Heart left ventricle (tissue), 16 donors: ENCODE data around the gene PPP1R12B. TPM values are rescaled to one million over a fixed set of nuclear protein-coding genes. Genes with fewer than 3 reads are reported as not detected.
"Not testable (repeated sequence)": the region's sequence is repeated elsewhere in the genome, so short reads cannot be mapped to it uniquely, and the experiment has no call there.

ENCODE experiments used
- ATAC-seq, 4 donors: fragments of 200-7000 bp; cut with Tn5 transposase; one replicate each; pipeline ENCODE4 v1.9.1; 2020 to 2022; ENCODE audit warnings: moderate library complexity in 4 of 4, mild to moderate bottlenecking in 3 of 4, moderate number of reproducible peaks in 1 of 4
- DNase-seq, 5 donors: peaks; one replicate each; pipeline ENCODE4 v3.0.0-alpha.2; 2020
- H3K27ac ChIP-seq, 12 donors: fragments of 200-600 bp; sonication (generic) in 4 of 12; one replicate each; pipeline versions ENCODE4 v1.5.0 to v1.8.0; 2016 to 2022; ENCODE audit warnings: mild to moderate bottlenecking in 2 of 12
- H3K27me3 ChIP-seq, 9 donors: fragments of 200-600 bp; sonication (generic) in 2 of 9; one replicate each; pipeline versions ENCODE4 v1.5.1 to v1.8.0; 2016 to 2022; ENCODE audit warnings: mild to moderate bottlenecking in 3 of 9
- H3K36me3 ChIP-seq, 9 donors: fragments of 200-600 bp; sonication (generic) in 2 of 9; one replicate each; pipeline versions ENCODE4 v1.5.0 to v1.8.0; 2018 to 2022; ENCODE audit warnings: mild to moderate bottlenecking in 2 of 9
- H3K4me1 ChIP-seq, 12 donors: fragments of 200-600 bp; sonication (generic) in 4 of 12; one replicate each; pipeline versions ENCODE4 v1.5.0 to v1.8.0; 2016 to 2022; ENCODE audit warnings: mild to moderate bottlenecking in 3 of 12
- H3K4me3 ChIP-seq, 12 donors: fragments of 200-600 bp; sonication (generic) in 4 of 12; one replicate each; pipeline versions ENCODE4 v1.5.0 to v1.8.0; 2017 to 2022; ENCODE audit warnings: mild to moderate bottlenecking in 9 of 12, moderate library complexity in 4 of 12
- H3K9me3 ChIP-seq, 12 donors: fragments of 200-600 bp; sonication (generic) in 4 of 12; one replicate each; pipeline versions ENCODE4 v1.5.0 to v1.8.0; 2016 to 2022; ENCODE audit warnings: mild to moderate bottlenecking in 1 of 12
- POLR2A ChIP-seq, 2 donors: fragments of 450-650 bp; IDR thresholded peaks; one replicate each; pipeline ENCODE4 v1.6.1; 2017; ENCODE audit warnings: antibody characterized with exemption in 2 of 2, mild to moderate bottlenecking in 2 of 2, moderate library complexity in 2 of 2
- WGBS, 4 donors: extraction: QIAGEN DNeasy Blood & Tissue Kit in 2 of 4; methylation state at CpG; one replicate each; pipeline versions ENCODE4 v1.1.5 to v1.1.7; 2013 to 2018; 5-methylcytosine and 5-hydroxymethylcytosine counted together
- intact Hi-C, 10 donors: fragments of 100-400 bp; cut with DNase I; formaldehyde crosslinking; loops; one replicate each; pipeline versions ENCODE4 v1.11.1 to v1.14.2; 2022
- polyA plus RNA-seq, 2 donors: library from polyadenylated mRNA; stranded (reverse); fragments of 200-250 nt; gene quantifications; one replicate each; pipeline ENCODE4 v1.2.3, GENCODE V29; 2013
- total RNA-seq, 9 donors: library from RNA; depleted of rRNA in 2 of 9; stranded (reverse); fragments of >200 nt in 2 of 9; fragmentation: NEBNext Ultra II Directional in 3 of 9; extraction: Animal tissue kit (Norgen Biotek cat#: 25700) in 3 of 9; gene quantifications; one replicate each; pipeline versions ENCODE4 v1.1.0 to v1.2.4, GENCODE V29; 2016 to 2023
- TF ChIP-seq, protein P1 (sequence below), 12 donors: fragments of 200-600 bp; sonication (generic) in 4 of 12; IDR thresholded peaks; one replicate each; pipeline versions ENCODE4 v1.5.0 to v1.8.0; 2018 to 2022; ENCODE audit warnings: antibody characterized with exemption in 12 of 12, mild to moderate bottlenecking in 5 of 12
- donor health status: ischemic (EF 13 %, LVEDD 7.1; RV severe dilation, severe dysfunction).
- donor health status: healthy with polysubstance abuse.
- donor health status: DM: no; HTN: yes; CAD: no.
- donor health status: DM: no; HTN: no; CAD: no.
- donor health status: ischemic (EF 25% LVEDD 6.9; RV normal size, moderate dysfunction).
- donor health status: ischemic (EF 25% LVEDD 5.7; RV mildly dilated, moderate dysfunction).
- donor health status: healthy.
- donor health status: DM: yes; HTN: yes; CAD: no.
- donor health status: ischemic (EF 35%, LVEDD 5.7; RV mildly dilated, moderate dysfunction).
- donor health status: nonischemic (EF 11% LVEDD 7.7; RV severe dilation, severe dysfunction).
- donor health status: DM: yes; HTN: yes; CAD: no.
- donor health status: PGD.
- donor health status: ischemic (EF 29% LVEDD 5.4; RV normal size, mild dysfunction).
- donor health status: nonischemic (EF 23%, LVEDD 6.1; RV moderate dilation, normal function).

Gene PPP1R12B
- total and polyA plus RNA-seq, 11 donors, result 49.9 to 972 (median 559) TPM

DNA sequence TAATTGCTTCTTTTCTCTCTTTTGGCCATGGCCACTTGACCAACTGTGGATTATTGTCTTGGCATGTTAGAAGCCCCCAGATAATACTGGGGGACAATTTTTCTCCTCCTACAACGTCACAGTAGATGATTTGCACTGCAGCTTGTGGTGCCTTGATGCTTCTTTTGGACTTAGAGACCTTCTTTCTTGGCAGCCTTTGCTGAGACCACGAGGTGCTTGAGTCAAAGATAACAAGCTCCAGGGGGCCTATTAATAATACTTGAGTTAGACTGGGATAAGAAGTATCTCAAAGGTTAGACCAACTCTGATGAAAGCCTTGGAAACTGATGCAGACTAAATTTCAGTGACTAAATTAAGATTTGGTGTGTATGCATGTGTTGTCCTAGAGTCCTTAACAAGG is 3.2 kb downstream of the PPP1R12B start:
- peaks cover 0 to 34% (median 15%) of the 10 kb centered on the region in 12 donors for H3K4me1 ChIP-seq
- 45 to 53% (median 47%) methylated on average over 2 of the region's 2 CpGs for WGBS, 4 donors
- peak in 1 of 5 donors; percentile 51 for DNase-seq
- peak overlapping the region in 1 of 12 donors; percentile 1 for H3K4me3 ChIP-seq
- H3K9me3 ChIP-seq, result no peaks in the 10 kb centered on the region
- H3K36me3 ChIP-seq, result no peaks in the 10 kb centered on the region
- H3K27ac ChIP-seq, result peak overlapping the region in 8 of 12 donors; percentile 1 to 90 (median 30)
- H3K27me3 ChIP-seq, result no peaks in the 10 kb centered on the region
- intact Hi-C loops, result loop anchor here in 7 of 10 donors (5.0 to 10.0 kb wide), 4 partner anchors 53 to 106 kb away; no protein-coding TSS in a partner anchor
- no peak for ATAC-seq
- TF ChIP-seq, protein P1, sequence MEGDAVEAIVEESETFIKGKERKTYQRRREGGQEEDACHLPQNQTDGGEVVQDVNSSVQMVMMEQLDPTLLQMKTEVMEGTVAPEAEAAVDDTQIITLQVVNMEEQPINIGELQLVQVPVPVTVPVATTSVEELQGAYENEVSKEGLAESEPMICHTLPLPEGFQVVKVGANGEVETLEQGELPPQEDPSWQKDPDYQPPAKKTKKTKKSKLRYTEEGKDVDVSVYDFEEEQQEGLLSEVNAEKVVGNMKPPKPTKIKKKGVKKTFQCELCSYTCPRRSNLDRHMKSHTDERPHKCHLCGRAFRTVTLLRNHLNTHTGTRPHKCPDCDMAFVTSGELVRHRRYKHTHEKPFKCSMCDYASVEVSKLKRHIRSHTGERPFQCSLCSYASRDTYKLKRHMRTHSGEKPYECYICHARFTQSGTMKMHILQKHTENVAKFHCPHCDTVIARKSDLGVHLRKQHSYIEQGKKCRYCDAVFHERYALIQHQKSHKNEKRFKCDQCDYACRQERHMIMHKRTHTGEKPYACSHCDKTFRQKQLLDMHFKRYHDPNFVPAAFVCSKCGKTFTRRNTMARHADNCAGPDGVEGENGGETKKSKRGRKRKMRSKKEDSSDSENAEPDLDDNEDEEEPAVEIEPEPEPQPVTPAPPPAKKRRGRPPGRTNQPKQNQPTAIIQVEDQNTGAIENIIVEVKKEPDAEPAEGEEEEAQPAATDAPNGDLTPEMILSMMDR (IDR thresholded peaks at IDR 0.05), result no peak
- TF ChIP-seq POLR2A (IDR thresholded peaks at IDR 0.05), result no peak

DNA sequence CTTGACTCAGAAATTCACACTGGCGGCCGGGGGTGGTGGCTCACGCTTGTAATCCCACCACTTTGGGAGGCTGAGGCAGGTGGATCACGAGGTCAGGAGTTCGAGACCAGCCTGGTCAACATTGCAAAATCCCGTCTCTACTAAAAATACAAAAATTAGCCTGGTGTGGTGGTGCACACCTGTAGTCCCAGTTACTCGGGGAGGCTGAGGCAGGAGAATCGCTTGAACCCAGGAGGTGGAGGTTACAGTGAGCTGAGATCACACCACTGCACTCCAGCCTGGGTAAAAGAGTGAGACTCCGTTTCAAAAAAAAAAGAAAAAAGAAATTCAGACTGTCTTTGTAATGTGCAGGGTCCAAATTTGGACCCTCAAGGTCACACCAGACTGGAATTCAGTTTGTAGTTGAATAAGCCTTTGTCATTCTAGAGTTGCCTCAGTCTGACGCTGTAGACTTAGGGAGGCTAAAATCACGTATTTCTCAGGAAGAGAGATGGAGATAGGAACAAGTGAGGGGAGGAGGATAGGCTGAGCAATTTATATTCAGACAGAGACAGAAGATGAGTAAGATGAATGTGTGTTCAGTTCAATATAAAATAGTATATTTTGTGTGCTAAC is 4.2 kb downstream of the PPP1R12B start:
- not testable (repeated sequence) for H3K36me3 ChIP-seq, H3K9me3 ChIP-seq, H3K27me3 ChIP-seq, H3K4me3 ChIP-seq, ATAC-seq, DNase-seq
- intact Hi-C loops, result loop anchor here in 7 of 10 donors (5.0 to 10.0 kb wide), 4 partner anchors 52 to 105 kb away; no protein-coding TSS in a partner anchor
- peaks cover 0 to 34% (median 18%) of the 10 kb centered on the region in 12 donors for H3K4me1 ChIP-seq
- 85 to 87% (median 85%) methylated on average over 11 of the region's 11 CpGs for WGBS, 4 donors
- peak overlapping the region in 9 of 12 donors; percentile 1 to 90 (median 20) for H3K27ac ChIP-seq

DNA sequence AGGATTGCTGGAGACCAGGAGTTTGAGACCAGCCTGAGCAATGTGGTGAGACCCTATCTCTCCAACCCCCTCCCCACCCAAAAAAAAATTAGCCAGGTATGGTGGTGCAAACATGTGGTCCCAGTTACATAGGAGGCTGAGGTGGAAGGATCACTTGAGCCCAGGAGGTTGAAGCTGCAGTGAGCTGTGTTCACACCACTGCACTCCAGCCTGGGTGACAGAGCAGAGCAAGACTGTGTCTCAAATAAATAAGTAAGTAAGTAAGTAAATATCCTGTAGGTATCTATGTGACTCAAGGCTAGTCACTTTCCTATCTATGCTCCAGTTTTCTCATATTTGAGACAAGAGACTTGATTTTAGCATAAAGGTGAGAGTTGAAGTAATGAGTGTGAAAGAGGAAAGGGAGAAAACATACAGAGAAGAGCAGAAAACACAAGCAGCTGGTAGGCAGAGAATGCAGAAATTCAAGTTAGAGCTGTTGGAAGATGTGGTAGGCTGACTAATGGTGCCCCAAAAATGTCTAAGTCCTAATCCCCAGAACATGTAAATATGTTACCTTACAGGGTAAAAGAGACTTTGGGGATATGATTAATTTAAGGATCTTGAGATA is 7.5 kb downstream of the PPP1R12B start:
- ATAC-seq (no peak), DNase-seq (no peak)
- intact Hi-C loops, result loop anchor here in 6 of 10 donors (10.0 kb wide), 3 partner anchors 49 to 79 kb away; no protein-coding TSS in a partner anchor
- Histone ChIP-seq H3K27me3 (no peaks in the 10 kb centered on the region), H3K9me3 (peaks cover 0 to 3% (median 0%) of the 10 kb centered on the region in 12 donors), H3K36me3 (no peaks in the 10 kb centered on the region), H3K4me3 (no peak overlapping the region), H3K4me1 (peaks cover 0 to 26% (median 12%) of the 10 kb centered on the region in 12 donors), H3K27ac (no peak overlapping the region)
- TF ChIP-seq POLR2A (IDR thresholded peaks at IDR 0.05), result no peak
- TF ChIP-seq, protein P1 (IDR thresholded peaks at IDR 0.05), result no peak

DNA sequence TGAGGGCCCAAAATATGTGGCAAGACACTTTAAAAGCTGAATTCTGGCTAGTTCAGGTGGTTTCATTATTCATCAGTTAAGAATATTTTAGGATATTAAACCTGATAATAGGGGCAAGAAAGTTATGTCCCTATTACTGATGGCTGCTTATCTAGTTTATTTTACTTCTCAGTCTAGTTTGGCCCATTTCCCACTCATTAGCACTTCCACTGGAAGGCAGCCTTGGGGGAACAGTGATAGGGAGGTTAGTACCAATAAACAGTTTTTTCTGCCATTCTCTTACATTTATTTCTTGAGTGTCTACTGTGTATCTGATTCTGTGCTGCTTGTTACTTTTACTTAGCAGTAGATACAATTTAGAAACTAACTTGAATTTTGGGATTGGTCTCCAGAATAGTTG is 9.0 kb downstream of the PPP1R12B start:
- H3K27me3 ChIP-seq, result no peaks in the 10 kb centered on the region
- H3K9me3 ChIP-seq, result peaks cover 0 to 3% (median 0%) of the 10 kb centered on the region in 12 donors
- no peaks in the 10 kb centered on the region for H3K36me3 ChIP-seq
- intact Hi-C loops, result loop anchor here in 6 of 10 donors (10.0 kb wide), 3 partner anchors 47 to 77 kb away; no protein-coding TSS in a partner anchor
- ATAC-seq (no peak), DNase-seq (no peak)
- H3K27ac ChIP-seq, result peak overlapping the region in 1 of 12 donors; percentile 16
- peaks cover 0 to 21% (median 6%) of the 10 kb centered on the region in 12 donors for H3K4me1 ChIP-seq
- no peak for TF ChIP-seq POLR2A (IDR thresholded peaks at IDR 0.05)
- TF ChIP-seq, protein P1 (IDR thresholded peaks at IDR 0.05), result no peak
- no peak overlapping the region for H3K4me3 ChIP-seq
